NCI-H2081 treated with DMSO at 0.1 percent for 48 hours (cell line): ENCODE results near the gene DPH5.

Source experiments
- DNase-seq: peaks from one replicate; lab custom pipeline; 2025; lab: John Stamatoyannopoulos, UW

Gene DPH5

DNA sequence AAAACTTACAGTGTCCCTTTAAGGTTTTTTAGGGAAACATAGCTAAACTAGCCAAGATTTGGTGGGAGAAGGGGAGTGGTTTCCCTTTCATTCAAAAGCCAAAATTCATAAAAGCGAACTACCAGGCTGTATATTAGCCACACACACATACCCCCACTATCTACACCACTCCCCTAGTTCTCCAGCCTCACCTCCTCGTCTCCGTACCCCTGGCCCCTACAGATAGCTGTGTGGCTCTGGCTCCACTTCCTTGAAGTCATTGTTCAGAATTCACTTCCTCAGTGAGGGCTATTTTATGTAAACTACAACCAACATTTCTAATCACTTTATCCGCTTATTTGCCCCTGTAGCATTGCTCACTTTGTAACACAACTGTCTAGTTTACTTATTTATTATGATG is 5.3 kb upstream of the DPH5 start:
- DNase-seq: no peak

DNA sequence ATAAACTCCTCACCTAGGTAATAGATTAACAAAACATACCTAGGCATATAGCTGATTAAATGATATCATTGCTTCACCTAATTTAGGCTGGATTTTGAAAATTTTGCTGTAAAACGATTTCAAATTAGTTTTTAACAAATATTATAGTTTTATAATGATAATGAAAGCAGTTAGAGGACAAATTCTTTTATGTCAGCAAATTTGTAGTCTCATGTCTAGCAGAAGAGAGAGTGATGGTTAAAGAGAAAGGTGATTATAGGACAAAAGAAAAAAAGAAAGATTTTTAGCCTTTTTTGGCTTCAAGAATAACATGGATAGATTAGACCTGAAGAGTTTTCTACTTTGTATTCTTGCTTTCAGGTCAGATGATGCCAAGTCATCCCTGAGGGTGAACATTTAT is 3.6 kb upstream of the DPH5 start:
- no peak for DNase-seq

DNA sequence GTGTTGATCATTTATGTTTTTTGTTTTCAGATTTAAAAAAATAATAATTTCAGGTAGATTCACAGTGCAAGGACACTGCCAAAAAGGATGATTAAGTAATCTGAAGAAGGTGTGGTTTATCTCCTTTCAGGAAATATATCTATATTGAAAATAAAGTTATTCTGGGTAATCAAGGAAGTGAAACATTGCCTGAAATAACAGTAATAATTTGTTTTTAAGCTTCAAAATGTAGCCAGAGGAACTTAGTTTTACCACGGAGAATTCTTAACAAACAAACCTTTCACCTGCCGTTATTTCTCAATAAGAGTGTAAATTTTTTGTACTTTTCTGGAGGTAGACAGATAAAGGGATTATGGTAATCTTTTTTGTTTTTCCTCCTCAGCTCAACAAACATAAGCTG is 2.9 kb upstream of the DPH5 start:
- DNase-seq: no peak

DNA sequence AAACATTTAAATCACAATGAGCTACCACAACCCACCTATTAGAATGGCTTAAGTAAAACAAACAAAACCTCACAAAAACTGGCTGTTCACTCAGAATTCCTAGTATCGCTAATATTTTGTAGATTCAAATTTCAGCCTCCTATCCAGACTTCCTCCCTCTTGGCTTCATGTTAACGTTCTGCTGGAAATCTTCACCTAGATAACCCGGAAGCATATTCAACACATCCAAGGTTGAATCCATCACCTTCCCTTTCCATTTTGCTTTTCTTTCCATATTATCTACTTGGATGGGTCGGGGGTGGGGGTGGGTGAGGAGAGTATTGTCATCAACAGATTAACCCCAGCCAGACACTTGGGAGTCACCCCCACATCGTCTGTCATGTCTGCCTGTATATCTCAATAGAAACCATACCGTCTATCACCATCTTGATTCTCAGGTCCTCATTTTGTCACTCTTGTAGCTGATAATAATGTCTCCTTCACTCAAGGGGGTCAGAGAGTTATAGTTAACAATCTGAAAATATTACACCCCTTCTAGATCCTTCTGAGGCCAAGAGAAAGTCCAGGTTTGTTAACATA is 1.7 kb upstream of the DPH5 start:
- DNase-seq: no peak

DNA sequence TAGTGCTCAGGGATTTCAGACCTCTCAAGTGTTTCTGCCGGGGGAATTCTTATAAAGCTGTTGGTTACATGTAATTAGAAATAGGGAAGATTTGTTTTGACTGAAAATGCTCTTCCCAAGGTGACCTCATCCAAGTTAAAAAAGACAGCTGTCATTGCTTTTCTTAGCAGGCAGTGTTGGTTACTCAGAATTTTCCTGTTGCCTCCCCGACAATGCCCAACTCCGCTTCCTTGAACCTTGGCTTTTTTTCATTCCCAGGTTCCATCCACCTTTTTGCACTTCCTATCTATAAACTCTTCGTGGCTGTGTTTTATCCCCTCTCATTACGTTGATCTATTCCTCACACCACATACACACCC is 825 bp upstream of the DPH5 start:
- DNase-seq: no peak

DNA sequence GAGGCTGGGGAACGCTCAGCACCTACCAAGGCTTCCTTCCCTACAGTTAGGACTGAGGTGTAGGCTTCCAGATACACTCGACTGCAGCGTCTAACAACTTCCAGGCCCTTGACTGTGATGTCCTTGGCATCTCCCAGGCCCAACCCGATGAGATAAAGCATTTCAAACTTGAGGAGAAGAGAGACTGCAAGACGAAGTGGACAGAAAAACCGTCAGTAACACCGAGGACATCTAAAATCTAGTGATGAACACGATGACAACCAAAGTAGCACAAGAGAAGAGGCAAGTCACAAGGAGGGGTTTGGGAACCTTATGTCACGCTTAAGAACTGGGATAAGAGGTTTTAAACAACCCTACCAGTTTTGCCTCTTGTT is 314 bp downstream of the DPH5 start:
- no peak for DNase-seq

DNA sequence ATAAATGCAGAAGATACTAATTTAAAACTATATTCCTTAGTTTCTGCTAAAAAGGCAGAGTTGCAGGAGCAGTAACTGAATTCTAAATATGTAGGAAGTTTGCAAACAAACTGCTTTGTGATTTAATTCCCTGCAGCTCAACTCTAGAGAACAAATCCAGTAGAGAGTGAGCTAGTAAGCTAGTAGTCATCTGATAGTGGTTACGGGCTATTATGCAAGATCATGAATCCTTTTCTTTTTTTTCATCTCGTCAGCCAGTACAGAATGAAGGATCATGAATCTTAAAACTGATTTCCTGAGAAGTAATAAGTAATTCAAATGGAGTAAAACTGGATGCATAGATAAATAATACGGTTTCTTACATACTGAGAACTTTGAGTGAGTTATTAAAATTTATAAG is 3.3 kb downstream of the DPH5 start:
- no peak for DNase-seq

DNA sequence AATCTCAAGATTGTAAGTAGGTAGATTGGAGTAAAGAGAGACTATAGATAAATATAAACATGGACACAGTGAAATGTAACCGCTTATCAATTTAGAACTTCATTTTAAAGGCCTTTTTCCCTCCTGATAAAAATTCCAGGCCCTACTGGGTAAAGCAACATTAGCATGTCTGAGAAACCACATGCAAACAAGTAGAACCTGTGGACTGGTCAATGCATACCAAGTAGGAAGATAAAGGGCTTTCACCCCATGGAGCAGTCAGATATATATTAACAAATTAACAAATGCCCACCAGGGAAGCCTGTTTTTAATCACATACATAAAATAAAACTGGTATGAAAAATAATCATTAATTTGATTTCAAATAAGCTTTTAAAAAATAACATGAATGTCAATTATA is 8.1 kb downstream of the DPH5 start:
- no peak for DNase-seq

DNA sequence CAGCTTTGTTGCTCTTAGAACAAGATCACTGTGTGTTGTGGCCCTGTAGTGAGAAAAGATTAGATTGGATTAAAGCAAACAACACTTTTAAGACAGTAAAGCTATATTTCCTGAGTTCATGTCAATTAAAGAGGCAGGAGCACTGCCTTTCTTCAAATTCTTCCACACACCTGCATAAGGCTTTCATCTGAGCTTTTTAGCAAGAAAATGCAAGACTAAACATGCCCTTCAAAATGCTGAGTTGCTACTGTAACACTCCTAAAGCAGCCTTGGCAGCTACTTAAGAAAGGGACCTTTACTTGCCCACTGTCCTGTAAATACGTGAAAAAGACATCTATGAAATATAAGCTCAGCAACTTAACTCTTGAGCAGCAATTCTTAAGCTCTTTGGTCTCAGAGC is 11.8 kb downstream of the DPH5 start:
- DNase-seq: no peak

DNA sequence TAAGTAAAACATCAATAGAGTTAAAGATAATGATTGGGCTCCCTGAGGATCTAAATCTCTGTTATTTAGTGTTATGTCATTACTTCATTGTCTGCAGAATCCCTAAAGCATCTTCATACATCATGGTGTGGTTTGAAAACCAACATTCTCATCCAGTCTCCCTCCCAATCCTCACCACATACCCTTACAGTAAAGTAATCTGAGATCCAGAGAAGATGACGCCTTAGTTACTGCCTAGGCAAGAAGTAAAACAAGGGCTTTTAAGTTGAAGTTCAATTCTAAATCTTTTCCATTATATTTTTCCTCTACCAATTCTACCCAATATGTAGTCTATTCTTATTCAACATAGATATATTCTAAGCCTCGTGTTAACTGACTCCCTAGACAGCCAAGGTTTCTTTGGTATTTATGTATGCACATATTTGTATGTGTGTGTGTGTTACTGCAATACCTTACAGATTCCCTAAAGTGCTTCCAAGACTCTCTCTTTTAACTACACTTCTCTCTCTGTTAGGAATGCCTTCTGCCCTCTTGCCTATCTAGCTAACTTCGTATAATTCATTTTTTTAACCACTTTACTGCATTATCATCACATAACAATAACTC is 17.3 kb downstream of the DPH5 start:
- no peak for DNase-seq

DNA sequence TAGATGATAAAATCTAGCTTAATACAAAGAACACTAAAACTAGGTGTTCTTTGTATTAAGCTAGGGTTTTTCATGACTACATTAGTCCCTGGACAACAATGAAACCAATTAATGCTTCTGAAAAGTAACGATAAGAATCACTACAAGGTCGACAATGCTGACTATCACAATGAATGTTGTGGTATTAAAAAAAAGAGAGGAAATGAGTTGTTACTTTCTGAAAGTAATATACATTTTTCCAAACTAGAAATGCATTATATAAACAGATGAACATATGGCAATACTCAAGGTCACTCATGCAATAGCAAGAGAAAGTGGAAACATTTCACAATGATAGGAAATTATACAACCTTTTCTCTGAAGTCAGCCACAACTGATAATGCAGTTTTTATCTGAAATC is 19.0 kb downstream of the DPH5 start:
- no peak for DNase-seq

DNA sequence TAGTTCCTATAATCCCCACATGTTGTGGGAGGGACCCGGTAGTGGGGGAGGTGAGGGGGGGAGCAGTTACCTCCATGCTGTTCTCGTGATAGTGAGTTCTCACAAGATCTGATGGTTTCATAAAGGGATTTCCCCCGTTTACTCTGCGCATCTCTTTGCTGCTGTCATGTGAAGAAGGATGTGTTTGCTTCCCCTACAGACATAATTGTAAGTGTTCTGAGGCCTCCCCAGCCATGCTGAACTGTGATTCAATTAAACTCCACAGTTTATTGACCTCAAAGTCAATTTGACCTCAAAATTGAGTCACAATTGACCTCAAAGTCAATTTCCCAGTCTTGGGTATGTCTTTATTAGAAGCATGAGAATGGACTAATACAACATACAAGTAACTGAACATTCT is 19.7 kb downstream of the DPH5 start:
- no peak for DNase-seq

DNA sequence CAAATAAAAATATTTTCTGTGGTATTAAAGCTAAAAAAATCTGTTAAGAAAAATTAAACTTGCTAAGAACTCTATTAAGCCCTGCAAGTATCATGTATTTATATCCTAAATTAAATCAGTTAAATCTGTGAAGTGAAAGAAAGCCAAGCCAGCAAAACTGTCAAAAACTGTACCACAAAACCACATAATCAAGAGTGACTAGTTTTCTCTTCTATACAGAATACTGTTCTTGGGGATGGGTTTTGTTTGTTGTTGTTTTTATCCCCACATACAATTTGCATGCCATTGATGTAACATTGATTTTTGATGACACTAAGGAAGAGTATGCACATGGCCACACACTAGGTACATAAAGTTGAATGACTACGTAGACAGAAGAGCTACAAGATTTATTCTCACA is 20.4 kb downstream of the DPH5 start:
- no peak for DNase-seq

DNA sequence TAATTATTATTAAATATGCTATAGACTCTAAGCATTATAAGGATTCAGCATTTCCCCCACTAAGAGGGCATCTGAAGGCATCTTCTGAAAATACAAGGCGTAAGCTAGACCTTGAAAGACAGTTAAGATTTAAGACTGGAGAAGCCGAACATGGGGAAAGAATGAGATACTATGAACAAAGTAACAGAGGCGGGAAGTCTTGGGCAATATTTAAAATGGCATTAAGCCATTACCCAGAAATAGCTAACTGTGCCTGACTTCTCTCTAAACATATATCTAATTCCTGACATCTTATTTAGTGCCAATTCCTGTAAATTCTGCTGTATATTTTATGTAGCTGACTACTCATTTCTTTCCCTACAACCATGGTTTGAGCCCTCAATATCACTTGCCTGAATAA is 20.9 kb downstream of the DPH5 start:
- DNase-seq: no peak

DNA sequence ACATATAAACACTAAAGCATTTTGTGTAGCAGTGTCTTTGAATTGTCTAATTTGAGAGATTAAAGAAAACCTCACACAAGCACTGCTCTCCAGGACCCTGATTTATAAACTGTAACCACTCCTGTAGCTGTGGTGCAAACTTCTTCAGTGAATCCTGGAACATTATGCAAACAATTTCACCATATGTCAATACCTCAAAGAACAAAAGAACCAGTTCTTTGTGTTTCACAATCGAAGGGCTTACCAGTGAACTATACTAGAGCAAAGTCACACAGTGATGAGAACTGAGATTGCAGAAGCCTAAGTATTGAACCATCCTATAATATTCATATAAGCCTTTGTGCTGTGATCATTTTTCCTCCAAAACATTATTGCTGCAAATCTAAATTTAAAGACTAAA is 21.5 kb downstream of the DPH5 start:
- DNase-seq: no peak

DNA sequence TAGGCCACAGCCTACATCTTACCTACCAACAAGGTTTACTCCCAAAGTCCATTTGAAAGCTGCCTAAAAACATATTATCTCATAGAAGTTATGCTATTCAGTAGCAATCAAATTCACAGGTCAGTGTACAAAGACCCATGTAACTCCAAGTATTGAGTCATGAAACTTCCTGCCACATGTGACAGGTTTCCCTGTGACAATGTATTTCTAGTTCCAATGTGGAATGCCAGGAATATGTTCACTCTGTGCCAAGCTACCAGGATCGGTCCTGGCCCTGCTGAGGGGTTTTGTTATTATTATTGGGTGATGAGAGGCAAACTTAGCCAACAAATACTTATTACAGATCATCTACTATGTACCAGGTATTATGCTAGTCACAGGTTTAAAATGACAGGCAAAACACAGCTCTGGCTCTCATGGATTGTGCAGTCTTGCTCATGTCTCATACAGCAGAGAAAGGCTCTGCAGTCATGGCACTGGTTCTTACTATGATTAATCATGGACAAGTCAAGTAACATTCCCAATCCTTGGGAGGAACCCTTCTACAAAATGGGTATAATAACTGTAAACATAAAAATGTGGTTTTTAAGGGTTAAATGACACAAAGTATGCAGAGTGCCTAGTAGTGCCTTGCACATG is 22.5 kb downstream of the DPH5 start:
- DNase-seq: no peak

DNA sequence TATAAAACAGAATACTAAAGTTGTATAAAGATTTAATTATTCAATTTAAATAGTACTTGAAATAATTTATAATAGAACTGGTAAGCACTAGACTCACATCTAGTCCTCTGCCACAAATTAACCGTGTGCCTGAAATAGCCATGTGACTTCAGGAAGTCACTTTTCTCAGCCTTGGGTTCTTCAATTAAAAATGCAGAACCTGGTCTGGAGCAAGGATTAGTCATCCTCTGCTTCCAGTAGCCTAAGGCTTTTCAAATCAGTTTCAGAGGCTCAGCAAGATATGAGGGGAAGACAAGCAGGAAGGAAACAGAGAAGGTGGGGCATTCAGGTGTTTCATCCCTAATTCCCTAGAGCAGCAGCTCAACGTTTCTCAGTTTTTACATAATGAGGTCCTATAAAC is 23.0 kb downstream of the DPH5 start:
- DNase-seq: no peak

DNA sequence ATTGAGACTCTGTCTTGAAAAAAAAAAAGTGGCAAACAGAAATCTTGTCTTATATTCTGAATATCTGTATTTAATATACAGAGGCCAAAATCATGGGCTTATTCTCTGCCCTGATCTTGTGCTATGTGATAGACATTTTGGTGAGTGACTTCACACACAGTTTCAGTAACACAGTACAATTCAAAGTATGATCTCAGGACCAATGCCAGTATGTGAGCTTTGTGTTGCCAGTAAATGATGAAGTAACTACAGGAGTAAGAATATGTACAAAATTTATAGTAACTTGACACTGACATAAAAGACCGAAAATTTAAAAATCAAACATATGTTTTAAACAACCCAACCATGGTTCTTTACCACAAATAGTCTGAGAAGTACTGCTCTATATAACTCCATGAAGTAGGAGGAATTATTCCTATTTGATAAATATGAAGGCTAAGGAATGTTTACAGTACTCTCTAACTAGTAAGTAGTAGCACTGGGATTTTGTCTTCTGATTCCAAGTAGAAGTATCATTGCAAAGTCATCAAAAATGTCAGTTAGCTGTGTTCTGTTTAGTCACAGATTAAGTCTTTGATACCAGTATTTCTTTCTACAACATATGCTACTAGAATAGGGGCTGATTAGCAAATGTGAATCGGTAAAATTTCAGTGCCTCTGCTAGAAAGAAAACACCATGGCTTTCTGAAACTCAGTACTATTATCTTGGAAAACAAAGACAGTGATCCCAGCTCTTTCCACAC is 25.3 kb downstream of the DPH5 start:
- DNase-seq: no peak

DNA sequence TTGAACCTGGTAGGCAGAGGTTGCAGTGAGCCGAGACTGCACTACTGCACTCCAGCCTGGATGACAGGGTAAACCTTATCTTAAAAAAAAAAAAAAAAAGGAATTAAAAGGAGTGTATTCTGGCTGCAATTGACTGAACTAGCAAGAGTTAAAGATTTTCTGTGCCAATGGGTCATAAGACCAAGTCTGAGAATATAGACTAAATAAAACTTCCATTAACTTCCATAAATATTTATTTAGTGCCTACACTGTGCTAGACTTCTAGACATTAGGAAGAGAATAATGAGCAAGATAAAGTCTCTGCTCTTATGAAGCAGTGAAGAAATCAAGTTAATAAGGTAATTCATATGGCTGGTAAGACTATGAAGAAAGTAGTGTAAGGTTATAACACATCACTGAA is 27.2 kb downstream of the DPH5 start:
- no peak for DNase-seq

DNA sequence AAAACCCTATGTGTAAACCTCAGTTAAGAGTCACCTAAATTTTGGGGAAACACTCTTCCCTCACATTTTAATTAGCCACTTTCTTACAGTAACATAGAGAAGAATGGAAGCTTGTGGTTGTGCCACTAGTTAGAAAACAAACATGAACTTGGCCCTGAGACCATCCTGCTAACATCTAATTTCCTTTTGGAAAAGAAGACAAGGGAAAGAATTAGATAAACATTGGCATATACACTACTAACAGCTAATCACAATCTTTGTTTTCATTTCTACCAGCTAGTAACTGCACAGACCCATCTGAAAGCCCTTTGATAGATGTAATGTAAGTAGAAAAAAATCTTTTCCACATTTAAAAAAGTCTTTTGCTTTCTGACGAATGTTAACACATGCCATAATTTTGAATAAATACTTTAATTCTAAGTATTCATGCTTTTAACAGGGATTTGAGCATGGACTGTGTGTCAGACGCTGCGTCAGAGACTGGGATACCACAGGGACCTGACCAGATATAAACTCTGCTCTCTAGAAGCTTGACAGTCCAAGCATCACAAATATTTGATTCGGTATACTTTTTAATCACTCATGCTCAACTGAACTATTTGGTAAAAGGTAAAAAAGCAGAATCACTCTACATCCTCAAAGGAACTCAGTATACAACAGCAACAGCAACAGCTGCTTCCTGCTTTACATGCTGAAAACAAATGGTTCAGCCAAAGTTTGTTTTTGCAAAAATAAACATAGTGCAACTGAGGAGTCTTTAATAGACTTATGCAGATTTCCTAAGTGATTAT is 30.2 kb downstream of the DPH5 start:
- DNase-seq: no peak

DNA sequence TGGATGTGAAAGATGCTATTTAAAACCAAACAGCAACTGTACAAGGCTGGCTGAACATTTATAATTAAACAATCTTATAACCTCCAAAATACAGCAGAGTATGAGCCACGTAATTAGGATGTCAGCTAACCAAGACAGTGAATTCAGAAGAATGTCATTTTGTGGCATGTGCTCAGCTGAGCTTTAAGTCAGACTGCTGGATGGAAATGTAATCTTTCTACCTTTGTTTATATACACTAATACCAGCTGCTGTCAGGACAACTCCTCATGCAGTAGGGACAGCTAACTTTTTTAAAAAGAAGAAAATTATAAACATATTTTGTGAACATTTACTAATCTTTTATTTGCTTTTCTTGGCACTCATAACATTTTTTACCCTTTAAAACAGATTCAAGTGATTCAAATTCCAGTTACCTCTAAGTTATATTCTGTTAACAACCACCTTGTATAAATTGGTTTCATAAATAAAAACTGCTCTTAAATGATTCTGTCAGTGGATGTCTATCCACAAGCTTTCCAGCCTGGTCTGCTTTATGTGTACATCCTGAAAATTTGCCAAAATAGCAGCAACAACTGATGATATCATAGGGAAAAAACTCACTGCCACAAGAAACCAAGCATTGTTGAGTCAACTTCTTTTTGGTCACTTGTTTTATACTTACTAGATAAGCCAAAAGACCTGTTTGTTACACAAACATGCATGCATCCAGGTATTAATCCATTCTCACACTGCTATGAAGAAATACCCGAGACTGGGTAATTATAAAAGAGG is 36.1 kb downstream of the DPH5 start:
- DNase-seq: no peak

DNA sequence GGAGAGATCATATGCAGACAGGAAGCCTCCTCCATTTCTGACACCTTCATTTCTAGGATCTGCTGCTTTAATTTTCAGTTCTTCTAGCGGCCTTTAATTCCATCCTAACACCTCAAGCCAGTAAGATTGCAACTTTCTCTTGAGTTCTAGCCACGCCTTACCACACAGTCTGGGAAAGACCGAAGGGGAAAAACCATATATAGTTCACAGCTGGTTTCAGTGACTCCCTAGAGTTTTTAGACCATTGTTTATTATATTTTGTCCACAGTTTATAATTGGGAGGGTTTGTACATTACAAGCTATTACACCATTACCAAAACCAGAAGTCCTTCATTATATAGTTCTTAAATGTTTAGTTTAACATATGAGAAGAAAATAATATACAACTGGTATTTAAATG is 37.5 kb downstream of the DPH5 start:
- no peak for DNase-seq
